SK-N-SH (cell line): Measurements from ENCODE around the gene LRRC2. TPM values are rescaled to one million over a fixed set of nuclear protein-coding genes. Genes with fewer than 3 reads are reported as not detected.

Source experiments
- CTCF ChIA-PET: fragments of 300-600, 350-600 bp; formaldehyde crosslinking; extraction: SDS; loops from one replicate; lab custom pipeline; 2021; lab: Yijun Ruan, JAX
- POLR2A ChIA-PET: fragments of 350-600 bp; sonication (Branson Sonifier 250); formaldehyde crosslinking; extraction: SDS; loops from one replicate; lab custom pipeline; 2020; ENCODE audit warnings: antibody characterized with exemption, inconsistent platforms; lab: Yijun Ruan, JAX
- DNase-seq: peaks from one replicate; pipeline ENCODE4 v3.0.0; 2012
- H2AFZ ChIP-seq: fragments of 200-600 bp; sonication (generic); 2 replicates; pipeline ENCODE4 v1.8.1; 2016; ENCODE audit warnings: antibody characterized with exemption, mild to moderate bottlenecking, low read depth
- H3F3A ChIP-seq: fragments of 200-600 bp; sonication (generic); replicated peaks from 2 replicates; pipeline ENCODE3; 2016; ENCODE audit warnings: antibody characterized with exemption, mild to moderate bottlenecking; ENCODE audit not compliant: insufficient read depth
- H3K27ac ChIP-seq, 2 experiments: fragments of 200-500 bp in 1 of 2; fragments of 200-600 bp in 1 of 2; sonication (Bioruptor generic) in 1 of 2; sonication (generic), shearing (Covaris generic) in 1 of 2; 2 replicates each; pipeline versions ENCODE4 v1.5.1 to v1.6.1; 2014 to 2016; ENCODE audit warnings: low read depth in 2 of 2, inconsistent platforms in 1 of 2, low read length in 1 of 2, mild to moderate bottlenecking in 1 of 2, mixed read lengths in 1 of 2
- H3K27me3 ChIP-seq: fragments of 200-600 bp; sonication (generic), shearing (Covaris generic); 2 replicates; pipeline ENCODE4 v1.6.1; 2016; ENCODE audit warnings: mixed run types; ENCODE audit not compliant: insufficient read depth
- H3K36me3 ChIP-seq, 2 experiments: fragments of 200-500 bp in 1 of 2; fragments of 200-600 bp in 1 of 2; sonication (Bioruptor generic) in 1 of 2; sonication (generic) in 1 of 2; replicated peaks in 1 of 2; 2 replicates each; pipeline versions ENCODE3 to v1.5.1; 2014 to 2016; ENCODE audit warnings: low read length in 1 of 2, mild to moderate bottlenecking in 1 of 2; ENCODE audit not compliant: insufficient read depth in 2 of 2, control insufficient read depth in 1 of 2
- H3K4me1 ChIP-seq, 2 experiments: fragments of 200-500 bp in 1 of 2; fragments of 200-600 bp in 1 of 2; sonication (Bioruptor generic) in 1 of 2; sonication (generic), shearing (Covaris generic) in 1 of 2; 2 replicates each; pipeline versions ENCODE4 v1.5.1 to v1.6.1; 2014 to 2016; ENCODE audit warnings: low read depth in 1 of 2, low read length in 1 of 2, mixed run types in 1 of 2; ENCODE audit not compliant: insufficient read depth in 2 of 2, control insufficient read depth in 1 of 2
- H3K4me2 ChIP-seq: fragments of 200-600 bp; sonication (generic), shearing (Covaris generic); 2 replicates; pipeline ENCODE4 v1.6.1; 2017; ENCODE audit warnings: mixed run types
- H3K4me3 ChIP-seq, 2 experiments: fragments of 200-500 bp in 1 of 2; fragments of 200-600 bp in 1 of 2; sonication (Bioruptor generic) in 1 of 2; sonication (generic), shearing (Covaris generic) in 1 of 2; 2 replicates each; pipeline versions ENCODE4 v1.5.1 to v1.8.1; 2014 to 2016; ENCODE audit warnings: low read depth in 2 of 2, inconsistent platforms in 1 of 2, low read length in 1 of 2, mild to moderate bottlenecking in 1 of 2, mixed read lengths in 1 of 2, moderate library complexity in 1 of 2
- H3K79me2 ChIP-seq: fragments of 200-600 bp; sonication (generic); 2 replicates; pipeline ENCODE4 v1.8.1; 2017; ENCODE audit warnings: mild to moderate bottlenecking; ENCODE audit not compliant: insufficient read depth
- H3K9ac ChIP-seq: fragments of 200-600 bp; sonication (generic); 2 replicates; pipeline ENCODE4 v1.6.1; 2017; ENCODE audit warnings: mixed run types
- H3K9me2 ChIP-seq: fragments of 200-600 bp; sonication (generic); 2 replicates; pipeline ENCODE4 v1.6.1; 2017; ENCODE audit warnings: mixed run types
- H3K9me3 ChIP-seq: fragments of 200-600 bp; sonication (generic); 2 replicates; pipeline ENCODE4 v1.6.1; 2017; ENCODE audit warnings: mixed run types, mild to moderate bottlenecking, moderate library complexity
- H4K20me1 ChIP-seq: fragments of 200-600 bp; sonication (generic); 2 replicates; pipeline ENCODE4 v1.6.1; 2017; ENCODE audit warnings: mild to moderate bottlenecking, mixed run types; ENCODE audit not compliant: insufficient read depth
- CHD2 ChIP-seq: fragments of 150-350 bp; IDR thresholded peaks from 2 replicates; pipeline ENCODE4 v1.6.1; 2018; ENCODE audit warnings: low read length; ENCODE audit not compliant: partially characterized antibody
- ELF1 ChIP-seq: IDR thresholded peaks from 2 replicates; pipeline ENCODE4 v1.4.0; 2012
- FOSL2 ChIP-seq: IDR thresholded peaks from 2 replicates; pipeline ENCODE4 v1.4.0; 2012; ENCODE audit warnings: low read depth, mild to moderate bottlenecking, moderate library complexity, borderline replicate concordance
- FOXM1 ChIP-seq: IDR thresholded peaks from 2 replicates; pipeline ENCODE4 v1.4.0; 2012; ENCODE audit warnings: low read depth, mild to moderate bottlenecking
- GABPA ChIP-seq: IDR thresholded peaks from 2 replicates; pipeline ENCODE4 v1.4.0; 2012; ENCODE audit warnings: low read depth, mild to moderate bottlenecking
- IRF3 ChIP-seq: fragments of 150-350 bp; IDR thresholded peaks from 2 replicates; pipeline ENCODE4 v1.6.1; 2016; ENCODE audit warnings: mild to moderate bottlenecking, low read depth, low read length
- JUND ChIP-seq: IDR thresholded peaks from 2 replicates; pipeline ENCODE4 v1.4.0; 2012
- MAX ChIP-seq: IDR thresholded peaks from 2 replicates; pipeline ENCODE4 v1.4.0; 2012; ENCODE audit warnings: low read depth
- MXI1 ChIP-seq: IDR thresholded peaks from 2 replicates; pipeline ENCODE4 v1.6.1; 2012; ENCODE audit warnings: mild to moderate bottlenecking, low read depth, low read length, improper control_type of control experiment
- NRF1 ChIP-seq: IDR thresholded peaks from 2 replicates; pipeline ENCODE4 v1.6.1; 2012; ENCODE audit warnings: low read depth, mild to moderate bottlenecking, low read length
- POLR2AphosphoS5 ChIP-seq: IDR thresholded peaks from 2 replicates; pipeline ENCODE4 v1.6.1; 2012; ENCODE audit warnings: low read depth, low read length
- RFX5 ChIP-seq: IDR thresholded peaks from 2 replicates; pipeline ENCODE4 v1.6.1; 2012; ENCODE audit warnings: mild to moderate bottlenecking, improper control_type of control experiment, low read length
- RXRA ChIP-seq: IDR thresholded peaks from 2 replicates; pipeline ENCODE4 v1.4.0; 2012; ENCODE audit warnings: low read depth, mild to moderate bottlenecking, borderline replicate concordance
- TAF1 ChIP-seq: IDR thresholded peaks from 2 replicates; pipeline ENCODE4 v1.6.1; 2012; ENCODE audit warnings: low read depth, mild to moderate bottlenecking, low read length, moderate library complexity, borderline replicate concordance
- TEAD4 ChIP-seq: IDR thresholded peaks from 2 replicates; pipeline ENCODE4 v1.4.0; 2012; ENCODE audit warnings: mild to moderate bottlenecking, borderline replicate concordance; ENCODE audit not compliant: insufficient read depth
- WGBS: methylation state at CpG from one replicate; pipeline ENCODE4 v1.1.6; 2017; ENCODE audit warnings: low lambda C conversion rate; 5-methylcytosine and 5-hydroxymethylcytosine counted together
- polyA plus RNA-seq, 3 experiments: library from polyadenylated mRNA; depleted of rRNA; stranded (reverse); fragments of >200 nt; gene quantifications; 2 replicates each; pipeline ENCODE4 v1.2.3, GENCODE V29; 2012

The LRRC2 gene
- polyA plus RNA-seq, 1 of the 3 experiments (the other 2 are of a cell fraction), result 0.13 TPM

GRCh38 chr3:46565077-46565476 is 1.0 kb downstream of the LRRC2 start:
- Histone ChIP-seq H3K4me1 (peaks cover 0 to 7% of the 10 kb centered on the region in 2 experiments; a peak in 2 of 4 replicates), H2AFZ (no peak overlapping the region), H3K79me2 (no peaks in the 10 kb centered on the region), H4K20me1 (no peaks in the 10 kb centered on the region), H3K4me2 (no peak overlapping the region), H3K4me3 (no peak overlapping the region), H3K9ac (no peak overlapping the region), H3K36me3 (no peaks in the 10 kb centered on the region), H3K9me3 (no peaks in the 10 kb centered on the region), H3K27ac (no peak overlapping the region), H3K27me3 (no peaks in the 10 kb centered on the region), H3K9me2 (no peaks in the 10 kb centered on the region), H3F3A (no peaks in the 10 kb centered on the region)
- WGBS, result 74% methylated on average over 4 of the region's 4 CpGs
- ChIA-PET POLR2A (no interaction called here), CTCF (interaction anchor here (1.2 to 10.9 kb wide), 3 partner anchors 16 to 79 kb away, joined by 4 to 223 read pairs (median 4); no protein-coding TSS in a partner anchor)
- no peak for TF ChIP-seq TEAD4
- TF ChIP-seq IRF3, result no peak
- no peak for TF ChIP-seq GABPA
- TF ChIP-seq MXI1, result no peak
- no peak for TF ChIP-seq TAF1
- no peak for DNase-seq

DNA sequence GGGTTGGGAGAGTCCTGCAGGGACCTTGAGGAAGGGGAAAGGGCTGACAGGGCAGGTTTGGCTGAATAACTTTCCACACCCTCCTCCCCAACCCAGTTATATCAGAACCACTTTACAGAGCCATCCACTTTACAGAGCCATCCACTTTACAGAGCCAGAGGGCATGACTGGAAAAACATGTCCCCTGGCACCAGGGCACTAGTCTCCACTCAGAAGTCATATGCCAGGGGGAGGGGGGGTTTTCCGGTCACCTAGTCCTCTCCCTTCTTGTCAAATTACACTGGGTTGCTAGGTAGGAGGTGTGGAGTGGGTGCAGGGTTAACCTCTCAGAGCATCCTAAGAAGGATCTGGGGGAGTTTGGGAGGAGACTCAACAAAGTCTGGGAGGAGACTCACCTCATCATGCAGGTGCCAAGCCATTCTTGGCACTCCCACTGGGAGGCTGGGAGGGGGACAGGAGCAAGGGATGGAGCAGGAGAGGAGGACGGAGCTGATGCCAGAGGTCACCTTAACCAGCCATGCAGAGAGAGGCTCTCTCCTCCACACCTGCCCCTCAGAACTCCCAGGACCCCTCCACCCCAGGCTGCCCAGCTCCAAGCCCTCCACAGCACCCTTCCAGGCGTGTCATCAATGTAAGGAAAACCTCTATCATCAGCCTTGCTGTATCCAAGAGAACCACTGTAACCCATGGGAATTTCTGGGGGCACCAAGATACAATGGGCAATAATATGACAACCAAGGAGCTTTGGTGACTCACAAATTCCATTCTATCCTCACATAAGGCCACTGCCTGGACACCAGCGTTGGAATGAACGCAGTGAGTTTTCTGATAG is 1.7 kb downstream of the LRRC2 start:
- POLR2A ChIA-PET, result no interaction called here

More for the DNA sequence above, 1.7 kb downstream of the LRRC2 start:
- CTCF ChIA-PET, result interaction anchor here (1.2 to 10.9 kb wide), 3 partner anchors 15 to 78 kb away, joined by 4 to 223 read pairs (median 4); no protein-coding TSS in a partner anchor
- Histone ChIP-seq H3K36me3 (no peaks in the 10 kb centered on the region), H3K79me2 (no peaks in the 10 kb centered on the region), H3F3A (no peaks in the 10 kb centered on the region), H2AFZ (no peak overlapping the region), H3K27me3 (no peaks in the 10 kb centered on the region), H3K9me3 (no peaks in the 10 kb centered on the region), H3K27ac (no peak overlapping the region), H3K4me2 (no peak overlapping the region), H3K9me2 (no peaks in the 10 kb centered on the region), H3K4me1 (peaks cover 0 to 12% of the 10 kb centered on the region in 2 experiments; a peak in 2 of 4 replicates), H3K4me3 (no peak overlapping the region), H4K20me1 (no peaks in the 10 kb centered on the region), H3K9ac (no peak overlapping the region)
- WGBS, result 86% methylated on average over 4 of the region's 5 CpGs
- TF ChIP-seq GABPA (no peak), ELF1 (no peak), MAX (no peak), RXRA (no peak), FOXM1 (no peak), RFX5 (no peak), MXI1 (no peak), POLR2AphosphoS5 (no peak), IRF3 (no peak), CHD2 (no peak), JUND (no peak), TAF1 (no peak), FOSL2 (no peak), NRF1 (no peak)
- DNase-seq, result no peak
